ENCODE measurements around the gene TMEM204. TPM values are rescaled to one million over a fixed set of nuclear protein-coding genes. Genes with fewer than 3 reads are reported as not detected.

TMEM204 gene
- total and polyA plus RNA-seq, 9 donors: 6.5 to 35.5 (median 13.8) TPM

- no peak overlapping the region for H3K27ac ChIP-seq
- TF ChIP-seq, protein P1, sequence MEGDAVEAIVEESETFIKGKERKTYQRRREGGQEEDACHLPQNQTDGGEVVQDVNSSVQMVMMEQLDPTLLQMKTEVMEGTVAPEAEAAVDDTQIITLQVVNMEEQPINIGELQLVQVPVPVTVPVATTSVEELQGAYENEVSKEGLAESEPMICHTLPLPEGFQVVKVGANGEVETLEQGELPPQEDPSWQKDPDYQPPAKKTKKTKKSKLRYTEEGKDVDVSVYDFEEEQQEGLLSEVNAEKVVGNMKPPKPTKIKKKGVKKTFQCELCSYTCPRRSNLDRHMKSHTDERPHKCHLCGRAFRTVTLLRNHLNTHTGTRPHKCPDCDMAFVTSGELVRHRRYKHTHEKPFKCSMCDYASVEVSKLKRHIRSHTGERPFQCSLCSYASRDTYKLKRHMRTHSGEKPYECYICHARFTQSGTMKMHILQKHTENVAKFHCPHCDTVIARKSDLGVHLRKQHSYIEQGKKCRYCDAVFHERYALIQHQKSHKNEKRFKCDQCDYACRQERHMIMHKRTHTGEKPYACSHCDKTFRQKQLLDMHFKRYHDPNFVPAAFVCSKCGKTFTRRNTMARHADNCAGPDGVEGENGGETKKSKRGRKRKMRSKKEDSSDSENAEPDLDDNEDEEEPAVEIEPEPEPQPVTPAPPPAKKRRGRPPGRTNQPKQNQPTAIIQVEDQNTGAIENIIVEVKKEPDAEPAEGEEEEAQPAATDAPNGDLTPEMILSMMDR (IDR thresholded peaks at IDR 0.05): no peak
- TF ChIP-seq EP300 (IDR thresholded peaks at IDR 0.05) (no peak), POLR2A (IDR thresholded peaks at IDR 0.05) (no peak)
- whole genome bisulfite sequencing, 3 donors: 89 to 90% (median 89%) methylated on average over 19 of the region's 19 CpGs
- H3K9me3 ChIP-seq: no peaks in the 10 kb centered on the region
- H3K4me1 ChIP-seq (ENCODE audit: insufficient read depth): no peaks in the 10 kb centered on the region
- no peaks in the 10 kb centered on the region for H3K36me3 ChIP-seq
- H3K27me3 ChIP-seq: no peaks in the 10 kb centered on the region
- H3K4me3 ChIP-seq: no peak overlapping the region
- intact Hi-C loops (cut with DNase I): no loop called here
- DNase-seq: no peak
These were observed 13.0 kb upstream of the TMEM204 start for GRCh38 chr16:1520461-1520860.

DNA sequence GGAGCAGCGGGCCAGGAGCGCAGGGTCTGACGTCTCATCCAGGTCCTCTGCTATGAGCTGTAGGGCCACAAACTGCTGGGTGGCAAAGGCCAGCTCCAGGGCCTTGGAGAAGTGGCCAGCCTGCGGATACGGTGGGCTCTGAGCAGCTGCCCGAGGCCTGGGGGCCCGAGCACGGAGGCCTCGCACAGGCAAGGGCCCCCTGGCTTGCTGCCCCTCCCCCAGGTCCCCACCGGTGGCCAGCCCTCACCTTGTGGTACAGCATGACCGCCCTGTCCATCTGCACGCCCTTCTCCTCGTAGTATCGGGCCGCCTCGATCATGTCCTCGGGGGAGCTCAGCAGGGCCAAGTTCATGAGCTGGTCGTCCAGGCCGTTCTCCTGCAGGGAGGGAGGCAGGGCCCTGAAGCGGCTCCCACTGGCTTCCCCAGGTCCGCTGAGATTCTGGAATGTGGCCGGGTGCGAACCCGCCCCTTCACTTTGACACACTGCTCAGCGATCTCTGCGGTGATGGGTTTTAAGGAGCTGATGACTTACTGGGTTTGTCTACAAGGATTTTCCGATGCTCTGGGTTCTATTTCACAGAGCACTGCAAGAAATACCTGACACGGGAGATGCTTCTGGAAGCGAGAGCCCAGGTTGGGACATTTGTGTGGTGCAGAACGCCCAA, 9.8 kb upstream of the TMEM204 start:
- intact Hi-C loops (cut with DNase I): no loop called here
- Histone ChIP-seq H3K9me3 (no peaks in the 10 kb centered on the region), H3K27ac (no peak overlapping the region), H3K4me1 (ENCODE audit: insufficient read depth) (peaks cover 9% of the 10 kb centered on the region), H3K4me3 (no peak overlapping the region), H3K27me3 (no peaks in the 10 kb centered on the region), H3K36me3 (no peaks in the 10 kb centered on the region)
- WGBS, 3 donors: 86 to 94% (median 89%) methylated on average over 27 to 30 of the region's 30 CpGs
- no peak for DNase-seq
- TF ChIP-seq, protein P1 (IDR thresholded peaks at IDR 0.05): no peak
- TF ChIP-seq POLR2A (IDR thresholded peaks at IDR 0.05) (no peak), EP300 (IDR thresholded peaks at IDR 0.05) (no peak)

- intact Hi-C loops (cut with DNase I): no loop called here
These were observed 9.1 kb upstream of the TMEM204 start for GRCh38 chr16:1524366-1524765.

DNA sequence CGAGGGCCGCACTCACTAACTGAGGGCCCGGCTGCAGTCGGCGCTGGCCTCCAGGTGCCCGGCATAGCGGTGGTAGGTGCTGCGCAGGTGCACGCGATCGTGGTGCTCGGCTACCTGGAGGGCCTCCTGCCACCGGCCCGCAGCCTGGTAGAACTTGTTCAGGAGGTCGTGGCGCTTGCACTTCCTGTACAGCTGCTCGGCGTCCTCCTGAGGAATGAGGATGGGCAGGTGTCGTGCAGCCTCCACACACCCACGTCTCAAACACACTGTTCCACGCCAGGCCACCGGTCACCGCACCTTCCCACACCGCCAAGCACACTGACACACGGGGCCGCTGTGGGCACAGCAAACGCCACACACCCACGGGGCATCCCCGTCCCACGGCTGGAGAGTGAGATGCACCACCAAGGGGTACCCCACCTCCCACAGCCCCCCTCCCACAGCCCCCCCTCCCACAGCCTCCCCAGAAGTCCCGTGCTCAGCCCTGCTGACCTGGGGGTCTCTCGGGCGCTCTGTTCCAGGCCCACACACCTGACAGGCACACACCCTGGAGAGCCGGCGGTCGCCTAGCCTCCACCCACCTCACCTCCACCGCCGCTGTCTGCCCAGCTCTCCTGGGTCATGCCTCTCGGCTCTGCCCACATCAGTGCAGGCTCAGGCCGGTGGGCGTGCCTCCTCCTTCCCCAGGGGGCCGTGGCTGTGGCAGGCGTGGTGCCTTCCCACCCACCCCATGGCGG, 7.4 kb upstream of the TMEM204 start:
- intact Hi-C loops (cut with DNase I): no loop called here
- WGBS, 3 donors: 90 to 94% (median 94%) methylated on average over 42 to 44 of the region's 44 CpGs
- no peaks in the 10 kb centered on the region for H3K27me3 ChIP-seq
- DNase-seq: no peak
- no peak overlapping the region for H3K27ac ChIP-seq
- peaks cover 9% of the 10 kb centered on the region for H3K4me1 ChIP-seq (ENCODE audit: insufficient read depth)
- H3K36me3 ChIP-seq: no peaks in the 10 kb centered on the region
- no peaks in the 10 kb centered on the region for H3K9me3 ChIP-seq
- TF ChIP-seq POLR2A (IDR thresholded peaks at IDR 0.05) (no peak), EP300 (IDR thresholded peaks at IDR 0.05) (no peak)
- TF ChIP-seq, protein P1 (IDR thresholded peaks at IDR 0.05): no peak
- no peak overlapping the region for H3K4me3 ChIP-seq

More at GRCh38 chr16:1524366-1524765, 9.1 kb upstream of the TMEM204 start:
- H3K9me3 ChIP-seq: no peaks in the 10 kb centered on the region
- no peak overlapping the region for H3K27ac ChIP-seq
- no peaks in the 10 kb centered on the region for H3K27me3 ChIP-seq
- WGBS, 3 donors: 91 to 92% (median 92%) methylated on average over 26 of the region's 26 CpGs
- no peaks in the 10 kb centered on the region for H3K36me3 ChIP-seq
- H3K4me3 ChIP-seq: no peak overlapping the region
- peaks cover 9% of the 10 kb centered on the region for H3K4me1 ChIP-seq (ENCODE audit: insufficient read depth)
- no peak for DNase-seq
- TF ChIP-seq, protein P1 (IDR thresholded peaks at IDR 0.05): no peak
- TF ChIP-seq POLR2A (IDR thresholded peaks at IDR 0.05): no peak
- no peak for TF ChIP-seq EP300 (IDR thresholded peaks at IDR 0.05)

All from ovary (tissue), 9 donors.